GM12878 (cell line): ENCODE results near the gene SLC36A1. TPM values are rescaled to one million over a fixed set of nuclear protein-coding genes. Genes with fewer than 3 reads are reported as not detected.
A peak's percentile ranks its signal among the peaks of the same experiment; 100 is the strongest.

Source experiments
- BCL11A ChIP-seq: IDR thresholded peaks from 2 replicates; pipeline ENCODE4 v1.6.1; 2011; ENCODE audit warnings: low read depth, low read length
- CREM ChIP-seq: IDR thresholded peaks from 2 replicates; pipeline ENCODE4 v1.6.1; 2014; ENCODE audit warnings: antibody characterized with exemption, low read depth
- EZH2 ChIP-seq: IDR thresholded peaks from 2 replicates; pipeline ENCODE4 v1.6.1; 2012; ENCODE audit warnings: low read depth, mild to moderate bottlenecking, control low read depth, inconsistent platforms, low read length, borderline replicate concordance; ENCODE audit not compliant: control insufficient read depth
- FOXK2 ChIP-seq: fragments of 450-650 bp; IDR thresholded peaks from 2 replicates; pipeline ENCODE4 v1.6.1; 2017; ENCODE audit warnings: mild to moderate bottlenecking, moderate library complexity
- GABPA ChIP-seq: IDR thresholded peaks from 2 replicates; pipeline ENCODE4 v1.6.1; 2014; ENCODE audit warnings: antibody characterized with exemption, low read depth, mild to moderate bottlenecking, inconsistent platforms
- IKZF2 ChIP-seq, 2 experiments: fragments of 450-650 bp; IDR thresholded peaks; 2 replicates each; pipeline ENCODE4 v1.6.1; 2017; ENCODE audit warnings: mild to moderate bottlenecking in 2 of 2, moderate library complexity in 2 of 2
- MYC ChIP-seq: IDR thresholded peaks from 2 replicates; pipeline ENCODE4 v1.6.1; 2011; ENCODE audit warnings: mild to moderate bottlenecking, low read length, moderate library complexity, inconsistent platforms; ENCODE audit not compliant: insufficient read depth, insufficient replicate concordance, insufficient read length, severe bottlenecking
- NBN ChIP-seq: fragments of 450-650 bp; IDR thresholded peaks from 2 replicates; pipeline ENCODE4 v1.6.1; 2016
- POLR2AphosphoS2 ChIP-seq: IDR thresholded peaks from 2 replicates; pipeline ENCODE4 v1.6.1; 2011; ENCODE audit warnings: low read depth, mild to moderate bottlenecking, low read length, improper control_type of control experiment, moderate library complexity
- SMAD1 ChIP-seq: fragments of 450-650 bp; IDR thresholded peaks from 2 replicates; pipeline ENCODE4 v1.6.1; 2018; ENCODE audit warnings: mild to moderate bottlenecking, low read depth; ENCODE audit not compliant: partially characterized antibody
- ZSCAN29 ChIP-seq: fragments of 450-650 bp; IDR thresholded peaks from 2 replicates; pipeline ENCODE4 v1.6.1; 2017; ENCODE audit warnings: mild to moderate bottlenecking, moderate library complexity
- polyA plus RNA-seq, 11 experiments: library from polyadenylated mRNA; depleted of rRNA in 4 of 11; unstranded in 6 of 11; stranded (reverse) in 5 of 11; fragments of >200 nt; fragmentation: Nextera tagmentation in 4 of 11; fragmentation: Illumina TruSeq in 1 of 11; extraction: Ambion mirVana in 4 of 11; extraction: Trizol in 1 of 11; gene quantifications; 1 replicate in 1 of 11; 2 replicates in 10 of 11; pipeline versions ENCODE4 v1.2.1 to v1.2.3, GENCODE V29; 2011 to 2016; ENCODE audit warnings: inconsistent platforms in 2 of 11, missing spikeins in 2 of 11, low read depth in 1 of 11
- total RNA-seq, 4 experiments: library from RNA; depleted of rRNA in 3 of 4; stranded (reverse); fragments of >200 nt in 3 of 4; fragmentation: Illumina TruSeq in 1 of 4; extraction: Trizol in 1 of 4; gene quantifications; 2 replicates each; pipeline versions ENCODE4 v1.2.1 to v1.2.3, GENCODE V29; 2013 to 2021
- TF ChIP-seq, protein P1 (sequence below): IDR thresholded peaks from 2 replicates; pipeline ENCODE4 v1.6.1; 2011; ENCODE audit warnings: low read depth, mild to moderate bottlenecking, low read length, moderate library complexity, borderline replicate concordance; ENCODE audit errors: extremely low read depth
- TF ChIP-seq, protein P2 (sequence below): IDR thresholded peaks from 2 replicates; pipeline ENCODE4 v1.6.1; 2011; ENCODE audit warnings: low read depth, low read length, improper control_type of control experiment, borderline replicate concordance
- TF ChIP-seq, protein P3 (sequence below): IDR thresholded peaks from 2 replicates; pipeline ENCODE4 v1.6.1; 2011; ENCODE audit warnings: borderline replicate concordance, low read depth, mild to moderate bottlenecking, moderate library complexity, low read length; ENCODE audit not compliant: insufficient read depth, poor library complexity, severe bottlenecking
- TF ChIP-seq, protein P4 (sequence below): fragments of 450-650 bp; IDR thresholded peaks from 2 replicates; pipeline ENCODE4 v1.6.1; 2017; ENCODE audit warnings: borderline replicate concordance
- TF ChIP-seq, protein P5 (sequence below): fragments of 450-650 bp; IDR thresholded peaks from 2 replicates; pipeline ENCODE4 v1.6.1; 2017; ENCODE audit warnings: mild to moderate bottlenecking, moderate library complexity
- TF ChIP-seq, protein P6 (sequence below), 3 experiments: IDR thresholded peaks in 2 of 3; conservative IDR thresholded peaks in 1 of 3; 2 replicates each; pipeline ENCODE4 v1.5.1; 2011; ENCODE audit warnings: low read depth in 3 of 3, low read length in 3 of 3, mild to moderate bottlenecking in 3 of 3, control low read depth in 2 of 3, moderate library complexity in 2 of 3, inconsistent platforms in 1 of 3, mixed read lengths in 1 of 3; ENCODE audit not compliant: control insufficient read depth in 2 of 3, insufficient read depth in 1 of 3; ENCODE audit errors: extremely low read depth in 1 of 3

Gene SLC36A1
- total and polyA plus RNA-seq, 10 of the 15 experiments (the other 5 are each of a cell fraction or from before 2014, with no cell fraction given), result 0.50 to 8.2 (median 3.5) TPM

DNA sequence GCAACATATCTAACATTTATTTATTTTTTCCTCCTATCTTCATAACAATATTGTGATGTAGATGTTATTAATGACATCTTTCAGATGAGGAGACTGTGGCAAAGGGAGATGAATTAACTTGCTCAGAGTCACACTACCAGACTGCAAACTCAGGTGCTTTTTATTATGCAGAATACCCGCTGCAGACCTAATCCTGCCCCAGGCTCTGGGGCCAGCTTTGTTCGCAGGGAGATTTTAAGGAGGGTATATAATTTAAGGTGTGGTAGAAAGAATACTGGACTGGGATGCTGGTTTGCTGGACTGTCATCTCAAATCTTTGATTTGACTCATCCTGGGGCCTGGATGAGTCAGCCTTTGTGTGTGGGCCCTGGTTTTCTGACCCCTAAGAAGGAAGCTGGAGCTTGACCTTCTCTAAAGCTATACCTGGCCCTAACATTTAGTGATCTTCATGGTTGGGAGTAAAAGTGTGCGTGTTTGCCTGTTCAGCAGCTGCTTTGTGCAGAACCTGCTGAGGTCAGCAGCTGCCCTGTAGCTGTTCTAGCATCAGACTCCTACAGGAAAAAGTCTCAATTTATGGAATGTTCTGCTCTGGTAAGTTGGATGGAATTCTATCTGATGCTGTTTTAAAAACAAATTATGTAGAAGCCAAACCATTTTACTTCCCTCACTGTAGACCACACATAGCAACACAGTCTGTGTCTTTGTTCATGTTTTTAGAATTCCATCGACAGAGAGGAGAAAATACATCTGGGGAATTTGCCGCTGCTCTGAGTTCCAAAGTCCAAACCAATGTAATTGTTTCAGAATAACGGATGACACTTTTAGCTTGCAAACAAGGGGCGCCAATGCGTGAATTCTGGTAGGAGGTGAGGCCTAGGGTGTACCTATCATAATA is 4.5 kb downstream of the SLC36A1 start (continued):
- TF ChIP-seq IKZF2 (IDR thresholded peaks at IDR 0.05), result peak; percentile 58 to 66; a peak in 3 of 4 replicates
- TF ChIP-seq, protein P1, sequence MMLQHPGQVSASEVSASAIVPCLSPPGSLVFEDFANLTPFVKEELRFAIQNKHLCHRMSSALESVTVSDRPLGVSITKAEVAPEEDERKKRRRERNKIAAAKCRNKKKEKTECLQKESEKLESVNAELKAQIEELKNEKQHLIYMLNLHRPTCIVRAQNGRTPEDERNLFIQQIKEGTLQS, result no peak
- no peak for TF ChIP-seq ZSCAN29
- no peak for TF ChIP-seq SMAD1
- peak; percentile 63 for TF ChIP-seq GABPA
- TF ChIP-seq FOXK2, result no peak
- peak; percentile 86 for TF ChIP-seq CREM
- TF ChIP-seq POLR2AphosphoS2, result no peak
- TF ChIP-seq BCL11A, result peak; percentile 93
- TF ChIP-seq, protein P2, sequence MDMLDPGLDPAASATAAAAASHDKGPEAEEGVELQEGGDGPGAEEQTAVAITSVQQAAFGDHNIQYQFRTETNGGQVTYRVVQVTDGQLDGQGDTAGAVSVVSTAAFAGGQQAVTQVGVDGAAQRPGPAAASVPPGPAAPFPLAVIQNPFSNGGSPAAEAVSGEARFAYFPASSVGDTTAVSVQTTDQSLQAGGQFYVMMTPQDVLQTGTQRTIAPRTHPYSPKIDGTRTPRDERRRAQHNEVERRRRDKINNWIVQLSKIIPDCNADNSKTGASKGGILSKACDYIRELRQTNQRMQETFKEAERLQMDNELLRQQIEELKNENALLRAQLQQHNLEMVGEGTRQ, result no peak
- TF ChIP-seq, protein P3, sequence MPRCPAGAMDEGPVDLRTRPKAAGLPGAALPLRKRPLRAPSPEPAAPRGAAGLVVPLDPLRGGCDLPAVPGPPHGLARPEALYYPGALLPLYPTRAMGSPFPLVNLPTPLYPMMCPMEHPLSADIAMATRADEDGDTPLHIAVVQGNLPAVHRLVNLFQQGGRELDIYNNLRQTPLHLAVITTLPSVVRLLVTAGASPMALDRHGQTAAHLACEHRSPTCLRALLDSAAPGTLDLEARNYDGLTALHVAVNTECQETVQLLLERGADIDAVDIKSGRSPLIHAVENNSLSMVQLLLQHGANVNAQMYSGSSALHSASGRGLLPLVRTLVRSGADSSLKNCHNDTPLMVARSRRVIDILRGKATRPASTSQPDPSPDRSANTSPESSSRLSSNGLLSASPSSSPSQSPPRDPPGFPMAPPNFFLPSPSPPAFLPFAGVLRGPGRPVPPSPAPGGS, result peak; percentile 43
- TF ChIP-seq, protein P4, sequence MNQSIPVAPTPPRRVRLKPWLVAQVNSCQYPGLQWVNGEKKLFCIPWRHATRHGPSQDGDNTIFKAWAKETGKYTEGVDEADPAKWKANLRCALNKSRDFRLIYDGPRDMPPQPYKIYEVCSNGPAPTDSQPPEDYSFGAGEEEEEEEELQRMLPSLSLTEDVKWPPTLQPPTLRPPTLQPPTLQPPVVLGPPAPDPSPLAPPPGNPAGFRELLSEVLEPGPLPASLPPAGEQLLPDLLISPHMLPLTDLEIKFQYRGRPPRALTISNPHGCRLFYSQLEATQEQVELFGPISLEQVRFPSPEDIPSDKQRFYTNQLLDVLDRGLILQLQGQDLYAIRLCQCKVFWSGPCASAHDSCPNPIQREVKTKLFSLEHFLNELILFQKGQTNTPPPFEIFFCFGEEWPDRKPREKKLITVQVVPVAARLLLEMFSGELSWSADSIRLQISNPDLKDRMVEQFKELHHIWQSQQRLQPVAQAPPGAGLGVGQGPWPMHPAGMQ, result no peak
- TF ChIP-seq, protein P5, sequence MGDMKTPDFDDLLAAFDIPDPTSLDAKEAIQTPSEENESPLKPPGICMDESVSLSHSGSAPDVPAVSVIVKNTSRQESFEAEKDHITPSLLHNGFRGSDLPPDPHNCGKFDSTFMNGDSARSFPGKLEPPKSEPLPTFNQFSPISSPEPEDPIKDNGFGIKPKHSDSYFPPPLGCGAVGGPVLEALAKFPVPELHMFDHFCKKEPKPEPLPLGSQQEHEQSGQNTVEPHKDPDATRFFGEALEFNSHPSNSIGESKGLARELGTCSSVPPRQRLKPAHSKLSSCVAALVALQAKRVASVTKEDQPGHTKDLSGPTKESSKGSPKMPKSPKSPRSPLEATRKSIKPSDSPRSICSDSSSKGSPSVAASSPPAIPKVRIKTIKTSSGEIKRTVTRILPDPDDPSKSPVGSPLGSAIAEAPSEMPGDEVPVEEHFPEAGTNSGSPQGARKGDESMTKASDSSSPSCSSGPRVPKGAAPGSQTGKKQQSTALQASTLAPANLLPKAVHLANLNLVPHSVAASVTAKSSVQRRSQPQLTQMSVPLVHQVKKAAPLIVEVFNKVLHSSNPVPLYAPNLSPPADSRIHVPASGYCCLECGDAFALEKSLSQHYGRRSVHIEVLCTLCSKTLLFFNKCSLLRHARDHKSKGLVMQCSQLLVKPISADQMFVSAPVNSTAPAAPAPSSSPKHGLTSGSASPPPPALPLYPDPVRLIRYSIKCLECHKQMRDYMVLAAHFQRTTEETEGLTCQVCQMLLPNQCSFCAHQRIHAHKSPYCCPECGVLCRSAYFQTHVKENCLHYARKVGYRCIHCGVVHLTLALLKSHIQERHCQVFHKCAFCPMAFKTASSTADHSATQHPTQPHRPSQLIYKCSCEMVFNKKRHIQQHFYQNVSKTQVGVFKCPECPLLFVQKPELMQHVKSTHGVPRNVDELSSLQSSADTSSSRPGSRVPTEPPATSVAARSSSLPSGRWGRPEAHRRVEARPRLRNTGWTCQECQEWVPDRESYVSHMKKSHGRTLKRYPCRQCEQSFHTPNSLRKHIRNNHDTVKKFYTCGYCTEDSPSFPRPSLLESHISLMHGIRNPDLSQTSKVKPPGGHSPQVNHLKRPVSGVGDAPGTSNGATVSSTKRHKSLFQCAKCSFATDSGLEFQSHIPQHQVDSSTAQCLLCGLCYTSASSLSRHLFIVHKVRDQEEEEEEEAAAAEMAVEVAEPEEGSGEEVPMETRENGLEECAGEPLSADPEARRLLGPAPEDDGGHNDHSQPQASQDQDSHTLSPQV, result no peak
- TF ChIP-seq, protein P6, sequence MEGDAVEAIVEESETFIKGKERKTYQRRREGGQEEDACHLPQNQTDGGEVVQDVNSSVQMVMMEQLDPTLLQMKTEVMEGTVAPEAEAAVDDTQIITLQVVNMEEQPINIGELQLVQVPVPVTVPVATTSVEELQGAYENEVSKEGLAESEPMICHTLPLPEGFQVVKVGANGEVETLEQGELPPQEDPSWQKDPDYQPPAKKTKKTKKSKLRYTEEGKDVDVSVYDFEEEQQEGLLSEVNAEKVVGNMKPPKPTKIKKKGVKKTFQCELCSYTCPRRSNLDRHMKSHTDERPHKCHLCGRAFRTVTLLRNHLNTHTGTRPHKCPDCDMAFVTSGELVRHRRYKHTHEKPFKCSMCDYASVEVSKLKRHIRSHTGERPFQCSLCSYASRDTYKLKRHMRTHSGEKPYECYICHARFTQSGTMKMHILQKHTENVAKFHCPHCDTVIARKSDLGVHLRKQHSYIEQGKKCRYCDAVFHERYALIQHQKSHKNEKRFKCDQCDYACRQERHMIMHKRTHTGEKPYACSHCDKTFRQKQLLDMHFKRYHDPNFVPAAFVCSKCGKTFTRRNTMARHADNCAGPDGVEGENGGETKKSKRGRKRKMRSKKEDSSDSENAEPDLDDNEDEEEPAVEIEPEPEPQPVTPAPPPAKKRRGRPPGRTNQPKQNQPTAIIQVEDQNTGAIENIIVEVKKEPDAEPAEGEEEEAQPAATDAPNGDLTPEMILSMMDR (IDR thresholded peaks at IDR 0.05 in 2 of 3, conservative IDR thresholded peaks at IDR 0.05 in 1 of 3; ENCODE audit: control insufficient read depth in 2 of 3, extremely low read depth in 1 of 3, insufficient read depth in 1 of 3, low read depth in 3 of 3, low read length in 3 of 3), result no peak
- TF ChIP-seq EZH2, result no peak
- no peak for TF ChIP-seq NBN
- TF ChIP-seq MYC, result no peak
